ENCODE data around the gene IL13RA1.

DNA sequence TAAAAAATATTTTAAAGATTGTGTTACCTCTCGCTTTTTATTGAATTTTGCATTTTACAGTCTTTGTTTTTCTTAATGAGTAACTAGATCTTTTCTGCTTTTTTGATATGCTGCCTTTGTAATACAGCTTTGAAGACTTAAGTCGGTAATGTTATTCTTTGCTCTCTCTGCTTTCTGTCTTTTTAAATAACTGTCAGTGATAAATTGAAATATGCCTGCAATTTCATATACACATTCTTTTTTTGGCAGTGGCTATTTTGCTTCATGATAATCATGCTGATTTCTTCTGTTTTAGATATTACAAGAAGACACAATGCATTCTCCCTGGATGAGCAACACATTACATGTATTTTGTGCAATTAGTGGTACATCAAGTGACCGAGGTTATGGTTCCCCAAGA lies 42.0 kb upstream of the IL13RA1 start:
- TF ChIP-seq CTCF (conservative IDR thresholded peaks at IDR 0.05 in 1 of 2, IDR thresholded peaks at IDR 0.05 in 1 of 2; ENCODE audit: extremely low read depth in 1 of 2, insufficient read depth in 1 of 2, low read depth in 1 of 2, low read length in 2 of 2) (no peak), EZH2 (IDR thresholded peaks at IDR 0.05; ENCODE audit: borderline replicate concordance, low read length) (no peak)

All from mammary epithelial cell (primary cell).